ENCODE measurements around the gene TTC7B. TPM values are rescaled to one million over a fixed set of nuclear protein-coding genes. Genes with fewer than 3 reads are reported as not detected.

Gene TTC7B
- total and polyA plus RNA-seq, 2 donors (not counting 1 experiment from before 2014, with no cell fraction given) = 18.8 to 37.5 TPM

DNA sequence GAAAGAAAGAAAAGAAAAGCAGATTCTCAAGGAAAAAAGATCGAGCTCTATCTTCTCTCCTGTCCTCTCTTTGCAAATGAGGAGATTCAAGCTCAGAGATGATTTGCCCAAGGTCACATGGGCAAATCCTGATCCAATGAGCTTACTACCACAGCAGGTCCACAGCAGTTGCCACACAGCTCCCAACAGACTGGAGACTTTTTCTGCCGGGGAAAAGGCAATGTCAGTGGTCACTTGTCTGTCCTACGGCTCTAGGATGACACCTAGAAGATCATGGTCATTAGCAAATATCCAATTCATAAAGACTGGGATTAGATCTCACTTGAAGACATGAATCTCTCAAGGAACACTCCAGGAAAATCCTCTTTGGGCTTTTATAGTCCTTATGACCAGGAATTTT, 58.8 kb downstream of the TTC7B start:
- no peak for DNase-seq (ENCODE audit: low read depth in 2 of 2)
- no peaks in the 10 kb centered on the region for H3K79me2 ChIP-seq (ENCODE audit: control insufficient read depth, insufficient read depth, low read length)
- H3K27me3 ChIP-seq (ENCODE audit: control insufficient read depth, insufficient read depth, low read length) = no peaks in the 10 kb centered on the region
- no peak overlapping the region for H3K9ac ChIP-seq (ENCODE audit: insufficient read depth, low read length)
- no peak overlapping the region for H3K27ac ChIP-seq (ENCODE audit: insufficient read depth, low read length)
- no peak overlapping the region for H2AFZ ChIP-seq (ENCODE audit: low read length)
- H3K4me3 ChIP-seq (replicated peaks in 1 of 4; ENCODE audit: control extremely low read depth in 1 of 4, insufficient read depth in 1 of 4, low read depth in 3 of 4, low read length in 4 of 4) = peak overlapping the region in 1 of 4 experiments; percentile 42
- no peaks in the 10 kb centered on the region for H3K36me3 ChIP-seq (ENCODE audit: control insufficient read depth, insufficient read depth, low read length)
- no peak overlapping the region for H3K4me2 ChIP-seq (ENCODE audit: extremely low read depth, insufficient read depth, low read length)
- peaks cover 7% of the 10 kb centered on the region for H3K4me1 ChIP-seq (ENCODE audit: control insufficient read depth, extremely low read depth, insufficient read depth, low read length)
- TF ChIP-seq EZH2 (IDR thresholded peaks at IDR 0.05; ENCODE audit: low read length, missing control alignments) = no peak
- TF ChIP-seq, protein P1, sequence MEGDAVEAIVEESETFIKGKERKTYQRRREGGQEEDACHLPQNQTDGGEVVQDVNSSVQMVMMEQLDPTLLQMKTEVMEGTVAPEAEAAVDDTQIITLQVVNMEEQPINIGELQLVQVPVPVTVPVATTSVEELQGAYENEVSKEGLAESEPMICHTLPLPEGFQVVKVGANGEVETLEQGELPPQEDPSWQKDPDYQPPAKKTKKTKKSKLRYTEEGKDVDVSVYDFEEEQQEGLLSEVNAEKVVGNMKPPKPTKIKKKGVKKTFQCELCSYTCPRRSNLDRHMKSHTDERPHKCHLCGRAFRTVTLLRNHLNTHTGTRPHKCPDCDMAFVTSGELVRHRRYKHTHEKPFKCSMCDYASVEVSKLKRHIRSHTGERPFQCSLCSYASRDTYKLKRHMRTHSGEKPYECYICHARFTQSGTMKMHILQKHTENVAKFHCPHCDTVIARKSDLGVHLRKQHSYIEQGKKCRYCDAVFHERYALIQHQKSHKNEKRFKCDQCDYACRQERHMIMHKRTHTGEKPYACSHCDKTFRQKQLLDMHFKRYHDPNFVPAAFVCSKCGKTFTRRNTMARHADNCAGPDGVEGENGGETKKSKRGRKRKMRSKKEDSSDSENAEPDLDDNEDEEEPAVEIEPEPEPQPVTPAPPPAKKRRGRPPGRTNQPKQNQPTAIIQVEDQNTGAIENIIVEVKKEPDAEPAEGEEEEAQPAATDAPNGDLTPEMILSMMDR (conservative IDR thresholded peaks at IDR 0.05 in 1 of 2, IDR thresholded peaks at IDR 0.05 in 1 of 2; ENCODE audit: low read depth in 1 of 2, low read length in 2 of 2) = no peak
- H3K9me3 ChIP-seq (ENCODE audit: control insufficient read depth, insufficient read depth, low read depth, low read length) = no peaks in the 10 kb centered on the region
- H4K20me1 ChIP-seq (ENCODE audit: control insufficient read depth, extremely low read depth, insufficient read depth, low read length) = no peaks in the 10 kb centered on the region

DNA sequence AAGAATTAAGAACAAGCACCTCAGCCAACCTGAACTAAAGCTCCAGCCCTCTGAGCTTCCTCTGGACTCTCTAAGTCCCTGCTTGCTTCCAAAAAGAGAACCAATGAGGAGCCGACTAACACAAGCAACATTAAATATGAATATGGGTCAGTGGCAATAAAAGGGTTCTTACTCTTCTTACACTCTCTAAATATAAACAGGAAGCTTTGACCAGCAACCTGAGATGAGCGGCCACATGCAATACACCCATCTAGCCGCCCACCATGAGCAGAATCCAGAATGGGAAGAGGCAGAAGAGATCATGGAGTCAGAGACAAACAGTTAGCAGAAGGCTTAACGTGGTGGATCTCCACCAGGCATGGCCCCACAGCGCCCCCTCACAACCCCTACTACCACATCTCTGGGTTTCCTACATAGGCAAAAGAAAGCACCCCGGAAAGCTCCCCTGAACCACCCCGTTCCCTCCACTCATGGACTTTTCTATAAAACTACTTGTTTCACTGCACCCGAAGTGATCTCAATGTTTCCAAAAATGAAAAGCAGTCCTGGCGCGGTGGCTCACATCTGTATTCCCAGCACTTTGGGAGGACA, 59.4 kb downstream of the TTC7B start:
- H3K9me3 ChIP-seq (ENCODE audit: control insufficient read depth, insufficient read depth, low read depth, low read length) = no peaks in the 10 kb centered on the region
- H3K36me3 ChIP-seq (ENCODE audit: control insufficient read depth, insufficient read depth, low read length) = no peaks in the 10 kb centered on the region
- TF ChIP-seq EZH2 (IDR thresholded peaks at IDR 0.05; ENCODE audit: low read length, missing control alignments) = no peak
- TF ChIP-seq, protein P1 (conservative IDR thresholded peaks at IDR 0.05 in 1 of 2, IDR thresholded peaks at IDR 0.05 in 1 of 2; ENCODE audit: low read depth in 1 of 2, low read length in 2 of 2) = no peak
- H3K27me3 ChIP-seq (ENCODE audit: control insufficient read depth, insufficient read depth, low read length) = no peaks in the 10 kb centered on the region
- no peak overlapping the region for H2AFZ ChIP-seq (ENCODE audit: low read length)
- no peaks in the 10 kb centered on the region for H4K20me1 ChIP-seq (ENCODE audit: control insufficient read depth, extremely low read depth, insufficient read depth, low read length)
- DNase-seq (ENCODE audit: low read depth in 2 of 2) = no peak
- no peak overlapping the region for H3K4me2 ChIP-seq (ENCODE audit: extremely low read depth, insufficient read depth, low read length)
- no peak overlapping the region for H3K4me3 ChIP-seq (replicated peaks in 1 of 4; ENCODE audit: control extremely low read depth in 1 of 4, insufficient read depth in 1 of 4, low read depth in 3 of 4, low read length in 4 of 4)
- no peaks in the 10 kb centered on the region for H3K79me2 ChIP-seq (ENCODE audit: control insufficient read depth, insufficient read depth, low read length)
- H3K4me1 ChIP-seq (ENCODE audit: control insufficient read depth, extremely low read depth, insufficient read depth, low read length) = peaks cover 7% of the 10 kb centered on the region
- no peak overlapping the region for H3K27ac ChIP-seq (ENCODE audit: insufficient read depth, low read length)
- H3K9ac ChIP-seq (ENCODE audit: insufficient read depth, low read length) = no peak overlapping the region

DNA sequence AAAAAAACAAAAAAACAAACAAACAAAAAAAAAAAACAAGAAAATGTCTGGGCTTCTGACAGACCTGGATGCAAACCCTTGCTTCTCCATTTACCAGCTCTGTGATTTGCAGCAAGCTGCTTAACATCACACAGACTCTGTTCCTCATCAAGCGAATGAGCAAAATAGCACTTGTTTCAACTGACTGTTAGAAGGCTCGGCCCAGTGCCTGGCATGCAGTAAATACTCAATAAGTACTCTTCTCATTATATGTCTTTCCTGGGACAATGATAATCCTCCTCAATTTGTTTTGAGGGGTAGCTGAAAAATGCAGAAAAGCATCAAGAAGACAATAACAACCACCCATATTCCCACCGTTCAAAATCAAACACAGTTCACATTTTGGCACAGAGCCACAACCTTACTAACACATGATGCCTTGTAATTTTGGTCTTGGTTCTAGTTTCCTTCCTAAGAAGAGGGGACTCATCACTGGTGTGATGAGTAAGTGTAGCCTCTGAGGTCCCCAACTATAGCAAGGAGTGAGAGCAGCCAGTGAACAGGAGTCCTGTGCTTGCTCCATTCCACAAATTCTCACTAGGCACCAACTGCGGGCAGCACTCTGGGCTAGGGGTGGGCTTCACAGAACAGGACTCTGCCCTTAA, 60.4 kb downstream of the TTC7B start:
- H4K20me1 ChIP-seq (ENCODE audit: control insufficient read depth, extremely low read depth, insufficient read depth, low read length) = no peaks in the 10 kb centered on the region
- H3K9ac ChIP-seq (ENCODE audit: insufficient read depth, low read length) = no peak overlapping the region
- H2AFZ ChIP-seq (ENCODE audit: low read length) = no peak overlapping the region
- no peak overlapping the region for H3K4me2 ChIP-seq (ENCODE audit: extremely low read depth, insufficient read depth, low read length)
- no peaks in the 10 kb centered on the region for H3K27me3 ChIP-seq (ENCODE audit: control insufficient read depth, insufficient read depth, low read length)
- H3K4me1 ChIP-seq (ENCODE audit: control insufficient read depth, extremely low read depth, insufficient read depth, low read length) = peaks cover 7% of the 10 kb centered on the region
- no peaks in the 10 kb centered on the region for H3K79me2 ChIP-seq (ENCODE audit: control insufficient read depth, insufficient read depth, low read length)
- H3K9me3 ChIP-seq (ENCODE audit: control insufficient read depth, insufficient read depth, low read depth, low read length) = no peaks in the 10 kb centered on the region
- H3K4me3 ChIP-seq (replicated peaks in 1 of 4; ENCODE audit: control extremely low read depth in 1 of 4, insufficient read depth in 1 of 4, low read depth in 3 of 4, low read length in 4 of 4) = no peak overlapping the region
- no peak overlapping the region for H3K27ac ChIP-seq (ENCODE audit: insufficient read depth, low read length)
- TF ChIP-seq, protein P1 (conservative IDR thresholded peaks at IDR 0.05 in 1 of 2, IDR thresholded peaks at IDR 0.05 in 1 of 2; ENCODE audit: low read depth in 1 of 2, low read length in 2 of 2) = no peak
- no peak for TF ChIP-seq EZH2 (IDR thresholded peaks at IDR 0.05; ENCODE audit: low read length, missing control alignments)
- no peak for DNase-seq (ENCODE audit: low read depth in 2 of 2)
- no peaks in the 10 kb centered on the region for H3K36me3 ChIP-seq (ENCODE audit: control insufficient read depth, insufficient read depth, low read length)

All from fibroblast of lung (primary cell).